ENCODE measurements around the gene GPR75.

The GPR75 gene

DNA sequence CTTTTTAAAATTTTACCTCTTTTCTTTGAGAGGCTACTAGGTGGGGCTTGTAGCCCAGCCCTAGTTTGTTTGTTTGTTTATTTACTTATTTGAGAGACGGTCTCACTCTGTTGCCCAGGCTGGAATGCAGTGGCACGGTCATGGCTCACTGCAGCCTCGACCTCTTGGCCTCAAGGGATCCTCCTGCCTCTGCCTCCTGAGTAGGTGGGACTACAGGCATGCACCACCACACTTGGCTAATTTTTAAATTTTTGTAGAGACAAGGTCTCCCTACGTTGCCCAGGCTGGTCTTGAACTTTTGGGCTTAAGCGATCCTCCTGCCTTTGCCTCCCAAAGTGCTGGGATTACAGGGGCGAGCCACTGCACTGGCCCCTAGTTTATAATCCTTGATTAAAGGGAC is 38.0 kb downstream of the GPR75 start:
- TF ChIP-seq, protein P1, sequence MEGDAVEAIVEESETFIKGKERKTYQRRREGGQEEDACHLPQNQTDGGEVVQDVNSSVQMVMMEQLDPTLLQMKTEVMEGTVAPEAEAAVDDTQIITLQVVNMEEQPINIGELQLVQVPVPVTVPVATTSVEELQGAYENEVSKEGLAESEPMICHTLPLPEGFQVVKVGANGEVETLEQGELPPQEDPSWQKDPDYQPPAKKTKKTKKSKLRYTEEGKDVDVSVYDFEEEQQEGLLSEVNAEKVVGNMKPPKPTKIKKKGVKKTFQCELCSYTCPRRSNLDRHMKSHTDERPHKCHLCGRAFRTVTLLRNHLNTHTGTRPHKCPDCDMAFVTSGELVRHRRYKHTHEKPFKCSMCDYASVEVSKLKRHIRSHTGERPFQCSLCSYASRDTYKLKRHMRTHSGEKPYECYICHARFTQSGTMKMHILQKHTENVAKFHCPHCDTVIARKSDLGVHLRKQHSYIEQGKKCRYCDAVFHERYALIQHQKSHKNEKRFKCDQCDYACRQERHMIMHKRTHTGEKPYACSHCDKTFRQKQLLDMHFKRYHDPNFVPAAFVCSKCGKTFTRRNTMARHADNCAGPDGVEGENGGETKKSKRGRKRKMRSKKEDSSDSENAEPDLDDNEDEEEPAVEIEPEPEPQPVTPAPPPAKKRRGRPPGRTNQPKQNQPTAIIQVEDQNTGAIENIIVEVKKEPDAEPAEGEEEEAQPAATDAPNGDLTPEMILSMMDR (conservative IDR thresholded peaks at IDR 0.05; ENCODE audit: low read length), result no peak
- DNase-seq (ENCODE audit: low read depth), result no peak
- no peak overlapping the region for H3K4me3 ChIP-seq (ENCODE audit: low read length)

DNA sequence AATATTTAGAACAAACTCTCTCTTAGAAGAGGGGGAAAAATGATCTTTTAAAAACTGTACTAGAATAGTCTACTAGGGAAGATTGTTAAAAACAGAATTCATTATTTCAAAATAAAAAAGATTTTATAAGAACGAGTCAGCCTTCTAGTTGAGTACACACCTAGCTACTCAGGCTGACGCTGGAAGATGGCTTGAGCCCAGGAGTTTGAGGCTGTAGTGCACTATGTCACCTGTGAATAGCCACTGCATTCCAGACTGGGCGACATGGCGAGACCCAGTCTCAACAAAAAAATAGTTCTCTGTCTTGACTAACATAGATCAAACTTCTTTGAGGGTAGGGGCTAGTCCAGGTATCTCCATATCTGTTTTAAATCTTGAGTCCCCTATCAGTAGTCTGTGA is 39.1 kb downstream of the GPR75 start:
- TF ChIP-seq, protein P1 (conservative IDR thresholded peaks at IDR 0.05; ENCODE audit: low read length), result no peak
- DNase-seq (ENCODE audit: low read depth), result no peak

DNA sequence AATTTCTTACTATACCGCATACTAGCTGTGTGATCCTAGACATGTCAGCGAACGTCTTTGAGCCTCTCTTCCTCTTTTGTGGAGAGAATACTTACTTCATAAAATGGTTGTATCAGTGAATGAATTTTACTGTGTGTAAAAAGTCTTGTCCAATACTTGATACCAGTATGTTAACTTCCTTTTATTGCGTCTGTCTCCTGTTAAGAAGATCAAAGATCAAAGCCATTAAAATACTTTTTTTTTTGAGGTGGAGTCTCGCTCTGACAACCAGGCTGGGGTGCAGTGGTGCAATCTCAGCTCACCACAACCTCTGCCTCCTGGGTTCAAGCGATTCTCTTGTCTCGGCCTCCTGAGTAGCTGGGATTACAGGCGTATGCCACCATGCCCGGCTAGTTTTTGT is 39.7 kb downstream of the GPR75 start:
- TF ChIP-seq, protein P1 (conservative IDR thresholded peaks at IDR 0.05; ENCODE audit: low read length), result no peak
- DNase-seq (ENCODE audit: low read depth), result no peak
- H3K4me3 ChIP-seq (ENCODE audit: low read length), result no peak overlapping the region

More for the DNA sequence above, 39.1 kb downstream of the GPR75 start:
- no peak overlapping the region for H3K4me3 ChIP-seq (ENCODE audit: low read length)

DNA sequence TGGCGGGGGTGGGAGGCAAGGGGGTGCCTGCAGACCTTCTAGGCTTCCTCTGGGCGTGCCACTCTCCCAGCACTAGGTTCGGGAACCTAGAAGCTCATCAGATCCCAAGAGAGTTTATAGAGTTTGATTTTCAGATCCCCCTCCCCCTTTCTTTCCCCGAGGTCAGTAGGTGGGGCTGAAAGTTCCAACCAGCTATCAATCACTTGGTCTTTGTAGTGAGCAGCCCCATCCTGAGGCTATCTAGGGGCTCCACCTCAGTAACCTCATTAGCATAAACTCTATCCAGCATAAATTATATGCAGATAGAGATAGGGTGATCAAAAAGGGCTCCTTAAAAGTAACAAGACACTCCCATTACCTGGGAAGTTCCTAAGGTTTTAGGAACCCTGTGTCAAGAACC is 40.1 kb downstream of the GPR75 start:
- TF ChIP-seq, protein P1 (conservative IDR thresholded peaks at IDR 0.05; ENCODE audit: low read length), result no peak
- no peak for DNase-seq (ENCODE audit: low read depth)
- no peak overlapping the region for H3K4me3 ChIP-seq (ENCODE audit: low read length)

DNA sequence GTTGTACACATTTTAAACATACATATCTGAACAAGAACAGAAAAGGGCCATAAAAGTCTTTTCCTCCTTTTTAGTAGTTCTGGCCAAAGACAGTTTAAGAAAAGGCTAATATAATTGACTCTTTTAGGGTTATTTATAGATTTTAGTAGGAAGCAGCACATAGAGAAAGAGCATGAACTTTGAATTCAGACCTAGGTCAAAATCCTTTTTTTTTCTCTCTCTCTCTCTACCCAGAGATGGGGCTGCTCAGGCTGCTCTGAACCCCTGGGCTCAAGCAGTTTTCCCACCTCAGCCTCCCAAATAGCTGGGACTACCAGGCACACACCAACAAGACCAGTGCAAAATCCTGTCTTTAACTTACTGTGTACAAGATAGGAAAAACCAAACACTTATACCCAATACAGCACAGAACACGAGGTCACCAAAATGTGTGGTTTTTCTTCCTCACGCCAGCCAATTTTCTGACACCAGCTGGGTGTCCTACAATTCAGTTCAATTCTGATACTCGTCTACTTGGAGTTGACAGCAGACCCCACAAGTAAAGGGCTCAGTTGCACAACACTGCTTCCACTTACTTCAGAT is 40.8 kb downstream of the GPR75 start:
- DNase-seq (ENCODE audit: low read depth), result no peak
- no peak overlapping the region for H3K4me3 ChIP-seq (ENCODE audit: low read length)
- TF ChIP-seq, protein P1 (conservative IDR thresholded peaks at IDR 0.05; ENCODE audit: low read length), result no peak

DNA sequence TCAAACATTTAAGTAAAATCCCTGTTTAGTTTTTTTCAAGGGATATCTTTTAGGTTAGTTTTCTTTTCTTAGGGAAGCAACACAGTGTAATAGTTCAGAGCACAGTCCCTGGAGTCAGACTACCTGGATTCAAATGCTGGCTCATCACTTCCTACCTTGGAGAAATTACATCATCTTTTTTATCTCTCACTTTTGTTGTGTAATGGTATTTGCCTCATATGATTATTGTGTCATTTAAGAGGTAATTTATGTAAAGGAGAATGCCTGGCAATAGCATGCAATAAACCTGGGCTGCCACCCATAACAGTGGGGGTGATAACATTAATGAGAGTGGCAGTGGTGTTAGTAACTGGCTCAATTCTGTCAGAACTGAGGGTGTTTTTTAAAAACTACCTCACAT is 46.6 kb downstream of the GPR75 start:
- no peak for DNase-seq (ENCODE audit: low read depth)
- H3K4me3 ChIP-seq (ENCODE audit: low read length), result no peak overlapping the region
- TF ChIP-seq, protein P1 (conservative IDR thresholded peaks at IDR 0.05; ENCODE audit: low read length), result no peak

DNA sequence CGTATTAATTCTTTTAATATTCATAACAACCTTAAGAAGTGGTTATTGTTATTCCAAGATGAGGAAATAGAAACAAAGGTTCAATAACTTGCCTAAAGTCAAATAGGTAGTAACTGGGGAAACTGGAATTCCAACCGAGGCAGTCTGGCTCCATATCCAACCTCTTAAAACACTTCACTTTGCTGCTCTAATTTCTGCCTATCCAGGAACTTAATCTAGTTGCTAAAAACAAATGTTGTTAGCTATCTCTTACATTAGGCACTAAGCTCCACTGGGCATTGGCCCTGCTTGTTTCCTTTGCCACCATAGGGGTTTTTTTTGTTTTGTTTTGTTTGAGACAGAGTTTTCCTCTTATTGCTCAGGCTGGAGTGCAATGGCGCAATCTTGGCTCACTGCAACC is 48.2 kb downstream of the GPR75 start:
- DNase-seq (ENCODE audit: low read depth), result no peak
- TF ChIP-seq, protein P1 (conservative IDR thresholded peaks at IDR 0.05; ENCODE audit: low read length), result no peak
- no peak overlapping the region for H3K4me3 ChIP-seq (ENCODE audit: low read length)

All from AG10803 (cell line).